LNCAP (cell line): ENCODE data around the gene FSCN2.

Experiments used
- TF ChIP-seq, protein P1 (sequence below): fragments of 450-650 bp; IDR thresholded peaks from 2 replicates; pipeline ENCODE4 v1.5.1; 2017; ENCODE audit warnings: mild to moderate bottlenecking

FSCN2 gene

DNA sequence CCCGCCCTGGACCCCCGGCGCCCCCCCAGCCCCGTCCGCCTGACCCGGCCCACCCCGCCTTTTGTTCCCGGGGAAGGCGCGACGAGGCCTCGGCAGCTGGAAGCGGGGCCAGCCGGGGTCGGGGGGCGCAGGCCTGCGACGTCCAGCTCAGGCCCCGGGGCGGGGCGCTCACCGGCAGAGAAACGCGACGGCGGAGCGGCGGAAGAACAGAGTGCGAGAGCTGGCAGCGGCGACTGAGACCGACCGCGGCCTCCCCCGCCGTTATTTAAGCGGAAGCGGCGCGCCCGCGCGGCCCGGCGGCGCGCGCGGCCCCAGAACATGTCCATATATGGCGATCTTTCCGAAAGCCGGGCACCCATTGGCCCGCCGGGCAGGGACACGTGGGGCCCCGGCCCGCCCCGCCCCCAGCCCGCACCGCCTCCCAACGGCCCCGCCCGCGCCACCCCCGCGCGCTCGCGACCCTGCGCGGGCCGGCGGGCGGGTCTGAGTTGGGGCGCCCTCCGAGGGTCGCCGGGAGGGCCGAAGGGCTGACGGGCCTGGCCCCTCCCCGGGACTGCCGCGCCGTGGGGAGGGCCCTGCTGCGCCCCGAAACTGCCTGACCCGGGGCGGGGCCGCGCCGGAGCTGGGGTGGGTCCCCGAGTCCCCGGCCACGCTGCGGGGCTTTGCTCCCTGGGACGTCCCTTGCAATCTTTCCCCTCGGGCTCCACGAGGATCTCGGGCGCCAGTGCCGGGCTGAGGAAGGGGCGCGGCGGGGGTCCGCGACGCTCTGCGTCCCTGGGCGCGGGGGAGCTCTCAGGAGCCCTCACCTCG, 15.4 kb upstream of the FSCN2 start, which contains the start of gene ACTG1:
TSS of gene ACTG1 (minus strand) at position 238 of the 810 bp plus-strand sequence. CDS start 445 bp downstream, outside the sequence.
- TF ChIP-seq, protein P1, sequence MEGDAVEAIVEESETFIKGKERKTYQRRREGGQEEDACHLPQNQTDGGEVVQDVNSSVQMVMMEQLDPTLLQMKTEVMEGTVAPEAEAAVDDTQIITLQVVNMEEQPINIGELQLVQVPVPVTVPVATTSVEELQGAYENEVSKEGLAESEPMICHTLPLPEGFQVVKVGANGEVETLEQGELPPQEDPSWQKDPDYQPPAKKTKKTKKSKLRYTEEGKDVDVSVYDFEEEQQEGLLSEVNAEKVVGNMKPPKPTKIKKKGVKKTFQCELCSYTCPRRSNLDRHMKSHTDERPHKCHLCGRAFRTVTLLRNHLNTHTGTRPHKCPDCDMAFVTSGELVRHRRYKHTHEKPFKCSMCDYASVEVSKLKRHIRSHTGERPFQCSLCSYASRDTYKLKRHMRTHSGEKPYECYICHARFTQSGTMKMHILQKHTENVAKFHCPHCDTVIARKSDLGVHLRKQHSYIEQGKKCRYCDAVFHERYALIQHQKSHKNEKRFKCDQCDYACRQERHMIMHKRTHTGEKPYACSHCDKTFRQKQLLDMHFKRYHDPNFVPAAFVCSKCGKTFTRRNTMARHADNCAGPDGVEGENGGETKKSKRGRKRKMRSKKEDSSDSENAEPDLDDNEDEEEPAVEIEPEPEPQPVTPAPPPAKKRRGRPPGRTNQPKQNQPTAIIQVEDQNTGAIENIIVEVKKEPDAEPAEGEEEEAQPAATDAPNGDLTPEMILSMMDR: no peak

- TF ChIP-seq, protein P1: no peak
Measured at GRCh38 chr17:81513372-81513752, 14.8 kb upstream of the FSCN2 start.

- TF ChIP-seq, protein P1: no peak
Measured at GRCh38 chr17:81513753-81514488, 14.3 kb upstream of the FSCN2 start.

GRCh38 chr17:81514489-81514738, 13.8 kb upstream of the FSCN2 start:
- TF ChIP-seq, protein P1: no peak

DNA sequence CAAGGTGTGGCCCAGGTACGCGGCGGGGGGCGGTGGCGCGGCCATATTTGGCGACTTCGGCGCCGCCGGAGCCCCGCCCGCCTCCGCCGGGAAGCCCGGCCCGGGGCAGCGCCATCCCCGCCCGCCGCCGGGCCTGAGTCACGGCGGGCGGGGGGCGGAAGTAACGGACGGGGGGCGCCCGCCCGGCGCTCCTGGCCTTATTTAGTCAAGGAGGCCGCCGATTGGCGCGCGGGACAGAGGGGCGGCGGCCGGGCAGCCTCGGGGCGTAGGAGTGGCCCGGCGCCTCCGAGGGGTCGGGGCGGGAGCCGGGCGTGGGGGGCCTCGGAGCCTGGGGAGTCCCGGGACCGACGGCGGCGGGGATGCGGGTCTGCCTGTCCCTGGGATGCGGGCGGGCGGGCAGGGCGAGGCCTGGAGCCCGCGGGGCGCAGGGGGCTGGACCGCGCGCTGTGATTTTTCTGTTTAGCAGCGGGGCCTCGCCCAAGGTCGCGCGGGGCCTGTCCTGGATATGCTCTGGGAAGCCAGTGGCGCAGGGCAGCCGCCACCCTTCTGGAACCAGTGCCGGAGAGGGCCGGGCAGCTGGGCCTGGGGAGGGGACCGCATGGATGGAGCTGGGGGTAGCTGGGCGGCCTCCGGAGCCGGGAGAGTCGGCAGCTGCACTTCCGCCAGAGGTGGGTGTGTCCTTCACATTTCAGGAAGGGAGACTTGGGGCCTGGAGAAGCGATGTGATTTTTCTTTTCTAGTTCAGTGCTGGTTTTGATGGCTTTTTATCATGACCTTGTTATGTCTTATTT, 13.2 kb upstream of the FSCN2 start:
- TF ChIP-seq, protein P1: no peak

GRCh38 chr17:81515530-81516041, 12.6 kb upstream of the FSCN2 start:
- TF ChIP-seq, protein P1: no peak

DNA sequence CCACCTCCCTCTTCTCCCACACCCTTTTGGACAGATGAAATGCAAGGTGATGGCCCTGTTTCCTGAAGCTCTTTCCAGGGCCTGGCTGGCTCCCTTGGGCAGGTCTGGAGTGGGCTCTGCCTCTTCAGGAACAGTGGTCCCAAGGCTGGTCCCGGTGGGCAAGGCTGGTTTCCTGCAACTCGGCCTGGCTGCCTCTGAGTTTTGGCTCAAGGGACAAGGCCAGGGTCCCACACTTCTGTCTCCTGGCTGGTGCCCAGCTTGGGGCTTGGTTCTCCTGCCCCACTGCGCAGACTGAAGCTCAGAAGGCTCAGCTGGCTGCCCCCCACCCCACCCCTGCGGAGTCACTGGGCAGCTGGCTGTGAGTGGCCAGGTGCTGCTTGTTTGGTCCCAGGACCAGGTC, 11.7 kb upstream of the FSCN2 start:
- TF ChIP-seq, protein P1: no peak
